ENCODE measurements around the gene HORMAD1.
"Not testable (repeated sequence)": the region's sequence is repeated elsewhere in the genome, so short reads cannot be mapped to it uniquely, and the experiment has no call there.

The HORMAD1 gene

DNA sequence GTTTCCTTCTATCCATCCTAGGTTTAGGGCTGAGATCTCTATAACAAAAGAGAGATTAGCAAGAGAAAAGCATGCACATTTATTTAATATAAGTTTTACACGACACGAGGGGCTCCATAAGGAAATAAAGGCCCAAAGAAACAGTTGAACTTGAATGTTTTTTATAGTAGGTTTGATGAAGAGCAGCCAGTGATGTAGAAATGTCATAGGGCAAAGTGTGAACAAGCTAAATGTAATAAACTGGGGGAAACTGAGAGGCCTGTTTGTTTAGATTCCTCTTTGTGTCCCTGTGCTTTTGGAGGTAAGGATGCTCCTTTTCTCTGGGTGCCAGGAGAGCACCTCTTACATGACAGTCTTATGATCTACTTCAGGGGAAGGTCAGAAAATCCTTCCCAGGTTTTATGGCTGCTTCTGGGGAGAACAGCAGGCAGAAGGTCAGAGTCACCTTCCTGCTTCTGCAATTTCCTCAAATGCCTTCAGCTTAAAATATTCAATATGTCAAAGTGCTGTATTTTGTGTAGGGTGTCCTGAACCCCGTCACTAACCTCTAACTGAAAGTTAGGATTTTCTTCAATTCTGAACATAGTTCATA is 9.5 kb upstream of the HORMAD1 start:
- no peak for DNase-seq (ENCODE audit: extremely low read depth, low read depth)
- TF ChIP-seq, protein P1, sequence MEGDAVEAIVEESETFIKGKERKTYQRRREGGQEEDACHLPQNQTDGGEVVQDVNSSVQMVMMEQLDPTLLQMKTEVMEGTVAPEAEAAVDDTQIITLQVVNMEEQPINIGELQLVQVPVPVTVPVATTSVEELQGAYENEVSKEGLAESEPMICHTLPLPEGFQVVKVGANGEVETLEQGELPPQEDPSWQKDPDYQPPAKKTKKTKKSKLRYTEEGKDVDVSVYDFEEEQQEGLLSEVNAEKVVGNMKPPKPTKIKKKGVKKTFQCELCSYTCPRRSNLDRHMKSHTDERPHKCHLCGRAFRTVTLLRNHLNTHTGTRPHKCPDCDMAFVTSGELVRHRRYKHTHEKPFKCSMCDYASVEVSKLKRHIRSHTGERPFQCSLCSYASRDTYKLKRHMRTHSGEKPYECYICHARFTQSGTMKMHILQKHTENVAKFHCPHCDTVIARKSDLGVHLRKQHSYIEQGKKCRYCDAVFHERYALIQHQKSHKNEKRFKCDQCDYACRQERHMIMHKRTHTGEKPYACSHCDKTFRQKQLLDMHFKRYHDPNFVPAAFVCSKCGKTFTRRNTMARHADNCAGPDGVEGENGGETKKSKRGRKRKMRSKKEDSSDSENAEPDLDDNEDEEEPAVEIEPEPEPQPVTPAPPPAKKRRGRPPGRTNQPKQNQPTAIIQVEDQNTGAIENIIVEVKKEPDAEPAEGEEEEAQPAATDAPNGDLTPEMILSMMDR (IDR thresholded peaks at IDR 0.05; ENCODE audit: low read depth, low read length, missing control alignments): no peak
- no peak overlapping the region for H3K4me3 ChIP-seq (replicated peaks; ENCODE audit: low read depth, low read length)

DNA sequence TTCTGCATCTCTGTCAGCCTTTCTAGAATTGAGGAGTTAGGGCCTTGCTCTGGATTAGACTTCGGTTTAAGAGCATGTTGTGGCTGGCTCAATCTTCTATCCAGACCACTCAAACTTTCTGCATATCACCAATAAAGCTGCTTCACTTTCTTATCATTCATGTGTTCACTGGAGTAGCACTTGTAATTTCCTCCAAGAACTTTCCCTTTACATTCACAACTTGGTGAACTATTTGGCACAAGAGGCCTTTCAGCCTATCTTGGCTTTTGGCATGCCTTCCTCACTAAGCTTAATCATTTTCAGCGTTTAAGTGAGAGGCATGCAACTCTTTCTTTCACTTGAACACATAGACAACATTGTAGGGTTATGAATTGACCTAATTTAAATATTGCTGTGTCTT is 3.6 kb upstream of the HORMAD1 start:
- no peak for DNase-seq (ENCODE audit: extremely low read depth, low read depth)
- H3K4me3 ChIP-seq (replicated peaks; ENCODE audit: low read depth, low read length): no peak overlapping the region
- TF ChIP-seq, protein P1 (IDR thresholded peaks at IDR 0.05; ENCODE audit: low read depth, low read length, missing control alignments): no peak

DNA sequence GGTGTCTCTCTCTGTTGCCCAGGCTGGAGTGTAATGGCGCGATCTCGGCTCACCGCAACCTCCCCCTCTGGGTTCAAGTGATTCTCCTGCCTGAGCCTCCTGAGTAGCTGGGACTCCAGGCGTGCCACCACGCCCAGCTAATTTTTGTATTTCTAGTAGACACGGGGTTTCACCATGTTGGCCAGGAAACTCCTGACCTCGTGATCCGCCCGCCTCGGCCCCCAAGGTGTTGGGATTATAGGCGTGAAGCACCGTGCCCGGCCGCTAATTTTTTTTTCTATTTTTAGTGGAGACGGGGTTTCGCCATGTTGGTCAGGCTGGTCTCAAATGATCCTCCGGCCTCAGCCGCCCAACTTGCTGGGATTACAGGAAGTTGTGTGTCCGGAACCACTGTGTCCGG is 597 bp downstream of the HORMAD1 start:
- no peak for DNase-seq (ENCODE audit: extremely low read depth, low read depth)
- no peak overlapping the region for H3K4me3 ChIP-seq (replicated peaks; ENCODE audit: low read depth, low read length)
- TF ChIP-seq, protein P1 (IDR thresholded peaks at IDR 0.05; ENCODE audit: low read depth, low read length, missing control alignments): no peak

DNA sequence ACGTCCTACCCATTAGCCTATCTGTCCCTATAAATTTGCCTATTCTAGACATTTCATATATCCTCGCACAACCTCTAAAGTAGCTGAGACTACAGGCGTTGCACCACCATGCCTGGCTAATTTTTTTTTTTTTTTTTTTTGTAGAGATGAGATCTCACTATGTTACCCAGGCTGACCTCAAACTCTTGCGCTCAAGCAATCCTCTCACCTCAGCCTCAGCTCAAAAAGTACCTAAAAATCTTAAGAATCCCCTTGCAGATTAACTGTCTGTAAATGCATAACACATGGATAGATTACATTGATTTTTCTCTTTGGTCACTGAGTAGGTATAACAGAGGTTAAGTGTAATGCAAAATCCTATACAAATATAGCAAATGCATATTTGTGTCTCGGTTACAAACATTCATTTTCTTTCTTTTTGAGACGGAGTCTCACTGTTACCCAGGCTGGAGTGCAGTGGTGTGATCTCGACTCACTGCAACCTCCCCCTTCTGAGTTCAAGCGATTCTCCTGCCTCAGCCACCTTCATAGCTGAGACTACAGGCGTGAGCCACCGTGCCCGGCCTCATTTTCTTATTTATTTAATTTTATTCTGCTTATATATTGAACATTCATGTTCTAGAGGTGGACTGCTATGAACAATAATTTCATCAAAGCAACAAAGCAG is 2.3 kb downstream of the HORMAD1 start:
- no peak overlapping the region for H3K4me3 ChIP-seq (replicated peaks; ENCODE audit: low read depth, low read length)
- TF ChIP-seq, protein P1 (IDR thresholded peaks at IDR 0.05; ENCODE audit: low read depth, low read length, missing control alignments): no peak
- no peak for DNase-seq (ENCODE audit: extremely low read depth, low read depth)

DNA sequence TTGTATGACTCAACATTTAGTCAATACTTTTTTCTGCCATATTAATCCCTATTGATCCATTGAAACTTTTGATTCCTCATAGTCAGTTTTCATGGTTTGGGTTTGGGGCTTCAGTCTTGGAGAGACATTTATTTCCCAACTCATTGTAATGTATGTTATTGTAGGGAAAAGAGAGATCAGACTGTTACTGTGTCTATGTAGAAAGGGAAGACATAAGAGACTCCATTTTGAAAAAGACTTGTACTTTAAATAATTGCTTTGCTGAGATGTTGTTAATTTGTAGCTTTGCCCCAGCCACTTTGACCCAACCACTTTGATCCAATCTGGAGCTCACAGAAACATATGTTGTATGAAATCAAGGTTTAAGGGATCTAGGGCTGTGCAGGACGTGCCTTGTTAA is 11.7 kb downstream of the HORMAD1 start:
- not testable (repeated sequence) for DNase-seq (ENCODE audit: extremely low read depth, low read depth); H3K4me3 ChIP-seq (replicated peaks; ENCODE audit: low read depth, low read length)

DNA sequence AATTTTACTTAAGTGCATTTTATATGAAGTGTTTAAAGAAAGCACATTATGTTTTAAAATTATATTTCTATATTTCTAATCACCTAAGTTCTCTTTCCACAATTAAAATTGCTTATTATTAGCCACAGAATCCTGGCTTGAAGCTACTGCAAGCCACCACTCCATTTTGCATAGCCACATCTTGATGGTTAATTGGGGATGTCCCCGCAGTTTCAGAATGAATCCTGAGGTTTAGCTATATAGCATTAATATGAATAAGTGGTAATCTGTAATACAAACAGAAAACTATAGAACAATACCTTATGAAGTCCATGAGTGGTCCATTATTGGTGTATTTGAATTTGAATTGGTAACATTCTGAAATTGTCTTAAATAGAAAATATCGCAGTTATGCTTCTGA is 12.1 kb downstream of the HORMAD1 start:
- no peak overlapping the region for H3K4me3 ChIP-seq (replicated peaks; ENCODE audit: low read depth, low read length)
- no peak for DNase-seq (ENCODE audit: extremely low read depth, low read depth)
- TF ChIP-seq, protein P1 (IDR thresholded peaks at IDR 0.05; ENCODE audit: low read depth, low read length, missing control alignments): no peak

DNA sequence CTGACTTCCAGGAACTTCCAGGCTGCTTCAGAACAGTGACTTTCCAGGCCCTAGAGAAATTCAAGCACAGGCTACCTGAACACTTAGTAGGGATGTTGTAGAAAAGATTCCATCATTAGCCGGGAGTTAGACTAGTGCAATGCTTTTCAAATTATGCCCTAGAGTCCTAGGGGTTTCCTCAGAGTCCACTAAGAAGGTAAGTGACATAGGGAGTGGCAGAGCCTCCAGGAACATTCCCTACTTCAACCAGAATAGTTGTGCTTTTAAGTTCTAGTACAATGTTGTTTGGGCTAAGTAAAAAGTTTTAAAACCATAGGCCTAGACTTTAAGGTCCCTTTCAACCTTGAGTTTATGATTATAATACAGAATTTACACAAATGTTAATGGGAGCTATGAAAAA is 14.6 kb downstream of the HORMAD1 start:
- TF ChIP-seq, protein P1 (IDR thresholded peaks at IDR 0.05; ENCODE audit: low read depth, low read length, missing control alignments): no peak
- H3K4me3 ChIP-seq (replicated peaks; ENCODE audit: low read depth, low read length): no peak overlapping the region
- DNase-seq (ENCODE audit: extremely low read depth, low read depth): no peak
